ENCODE measurements around the gene IGSF3. TPM values are rescaled to one million over a fixed set of nuclear protein-coding genes. Genes with fewer than 3 reads are reported as not detected.

The IGSF3 gene
- total RNA-seq, 4 donors from 2014 or later = 1.7 to 8.5 (median 5.1) TPM

- Histone ChIP-seq H3K27me3 (no peaks in the 10 kb centered on the region), H3K27ac (no peak overlapping the region), H3K4me3 (no peak overlapping the region), H3K36me3 (peaks cover 0 to 36% of the 10 kb centered on the region in 2 donors), H3K4me1 (no peaks in the 10 kb centered on the region), H3K9me3 (no peaks in the 10 kb centered on the region)
- WGBS, 2 donors (ENCODE audit: low coverage in 1 of 2) = 89 to 100% methylated on average over 1 to 4 of the region's 4 CpGs
- ATAC-seq = no peak
- TF ChIP-seq POLR2A (IDR thresholded peaks at IDR 0.05) = no peak
- TF ChIP-seq POLR2AphosphoS5 (IDR thresholded peaks at IDR 0.05) = no peak
- TF ChIP-seq EP300 (IDR thresholded peaks at IDR 0.05) = no peak
- no peak for TF ChIP-seq CTCF (IDR thresholded peaks at IDR 0.05)
Observed at GRCh38 chr1:116546354-116546977, 121.1 kb downstream of the IGSF3 start.

- TF ChIP-seq POLR2A (IDR thresholded peaks at IDR 0.05) = no peak
- no peak for TF ChIP-seq EP300 (IDR thresholded peaks at IDR 0.05)
- Histone ChIP-seq H3K36me3 (peaks cover 0 to 46% of the 10 kb centered on the region in 2 donors), H3K4me1 (no peaks in the 10 kb centered on the region), H3K27me3 (no peaks in the 10 kb centered on the region), H3K4me3 (no peak overlapping the region), H3K27ac (no peak overlapping the region), H3K9me3 (no peaks in the 10 kb centered on the region)
- no peak for ATAC-seq
- 91 to 95% methylated on average over 2 of the region's 2 CpGs for WGBS, 2 donors (ENCODE audit: low coverage in 1 of 2)
Observed at GRCh38 chr1:116545359-116545705, 122.2 kb downstream of the IGSF3 start.

GRCh38 chr1:116544588-116545358 is 122.8 kb downstream of the IGSF3 start:
- Histone ChIP-seq H3K27ac (no peak overlapping the region), H3K4me3 (no peak overlapping the region), H3K36me3 (peaks cover 0 to 52% of the 10 kb centered on the region in 2 donors), H3K27me3 (no peaks in the 10 kb centered on the region), H3K4me1 (no peaks in the 10 kb centered on the region), H3K9me3 (no peaks in the 10 kb centered on the region)
- WGBS, 2 donors (ENCODE audit: low coverage in 1 of 2) = 89 to 91% methylated on average over 4 to 8 of the region's 8 CpGs
- TF ChIP-seq POLR2AphosphoS5 (IDR thresholded peaks at IDR 0.05) = no peak
- TF ChIP-seq POLR2A (IDR thresholded peaks at IDR 0.05) = no peak
- no peak for TF ChIP-seq CTCF (IDR thresholded peaks at IDR 0.05)
- TF ChIP-seq EP300 (IDR thresholded peaks at IDR 0.05) = no peak
- ATAC-seq = no peak

DNA sequence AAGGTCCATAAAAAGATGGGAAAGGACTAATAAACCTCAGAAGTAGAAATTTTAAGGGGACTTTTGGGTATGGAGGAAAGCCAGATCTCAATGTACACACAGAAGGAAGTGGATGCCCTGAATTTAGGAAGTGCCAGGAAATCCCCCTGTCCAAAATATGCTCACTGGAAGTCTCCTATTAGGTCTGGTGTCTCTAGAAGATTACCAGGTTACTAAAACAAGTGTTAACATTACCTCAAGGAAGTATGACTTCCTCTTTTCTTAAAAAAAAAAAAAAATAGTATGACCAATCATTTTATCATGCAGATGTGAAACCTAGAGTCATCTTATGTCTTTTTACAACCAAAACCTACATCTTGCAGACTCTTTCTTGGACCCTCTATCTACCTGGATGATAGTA is 127.4 kb downstream of the IGSF3 start:
- no peak overlapping the region for H3K4me3 ChIP-seq
- TF ChIP-seq POLR2A (IDR thresholded peaks at IDR 0.05) (no peak), POLR2AphosphoS5 (IDR thresholded peaks at IDR 0.05) (no peak), CTCF (IDR thresholded peaks at IDR 0.05) (no peak), EP300 (IDR thresholded peaks at IDR 0.05) (no peak)
- no peaks in the 10 kb centered on the region for H3K9me3 ChIP-seq
- H3K36me3 ChIP-seq = peaks cover 0 to 91% of the 10 kb centered on the region in 2 donors
- no peak overlapping the region for H3K27ac ChIP-seq
- no peak for ATAC-seq
- no peaks in the 10 kb centered on the region for H3K4me1 ChIP-seq
- H3K27me3 ChIP-seq = no peaks in the 10 kb centered on the region

DNA sequence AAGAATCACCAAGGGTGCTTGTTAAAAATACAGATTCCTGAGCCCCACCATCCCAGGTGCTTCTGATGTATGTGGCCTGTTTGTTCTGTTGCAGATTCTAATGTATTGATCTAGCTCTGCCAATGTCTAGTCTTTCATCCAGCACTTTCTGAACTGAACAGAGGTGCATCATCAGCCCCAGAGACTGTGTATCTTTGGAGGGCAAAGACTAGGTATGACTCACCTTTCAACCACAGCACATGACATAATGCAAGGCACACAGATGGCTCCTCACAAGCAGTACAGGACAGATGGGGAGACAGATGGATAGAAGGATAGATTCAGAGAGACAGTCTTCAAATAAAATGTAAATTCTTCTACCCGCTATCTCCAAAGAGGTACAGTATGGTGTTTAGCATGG is 129.0 kb downstream of the IGSF3 start:
- WGBS, 2 donors (ENCODE audit: low coverage in 1 of 2) = 100% methylated on average over 1 of the region's 1 CpG
- H3K27ac ChIP-seq = no peak overlapping the region
- no peak for ATAC-seq
- no peaks in the 10 kb centered on the region for H3K27me3 ChIP-seq
- TF ChIP-seq CTCF (IDR thresholded peaks at IDR 0.05) (no peak), POLR2AphosphoS5 (IDR thresholded peaks at IDR 0.05) (no peak), POLR2A (IDR thresholded peaks at IDR 0.05) (no peak), EP300 (IDR thresholded peaks at IDR 0.05) (no peak)
- no peaks in the 10 kb centered on the region for H3K9me3 ChIP-seq
- H3K4me1 ChIP-seq = no peaks in the 10 kb centered on the region
- H3K36me3 ChIP-seq = peaks cover 0 to 90% of the 10 kb centered on the region in 2 donors
- H3K4me3 ChIP-seq = no peak overlapping the region
